Measurements from ENCODE around the gene PREB.

The PREB gene

DNA sequence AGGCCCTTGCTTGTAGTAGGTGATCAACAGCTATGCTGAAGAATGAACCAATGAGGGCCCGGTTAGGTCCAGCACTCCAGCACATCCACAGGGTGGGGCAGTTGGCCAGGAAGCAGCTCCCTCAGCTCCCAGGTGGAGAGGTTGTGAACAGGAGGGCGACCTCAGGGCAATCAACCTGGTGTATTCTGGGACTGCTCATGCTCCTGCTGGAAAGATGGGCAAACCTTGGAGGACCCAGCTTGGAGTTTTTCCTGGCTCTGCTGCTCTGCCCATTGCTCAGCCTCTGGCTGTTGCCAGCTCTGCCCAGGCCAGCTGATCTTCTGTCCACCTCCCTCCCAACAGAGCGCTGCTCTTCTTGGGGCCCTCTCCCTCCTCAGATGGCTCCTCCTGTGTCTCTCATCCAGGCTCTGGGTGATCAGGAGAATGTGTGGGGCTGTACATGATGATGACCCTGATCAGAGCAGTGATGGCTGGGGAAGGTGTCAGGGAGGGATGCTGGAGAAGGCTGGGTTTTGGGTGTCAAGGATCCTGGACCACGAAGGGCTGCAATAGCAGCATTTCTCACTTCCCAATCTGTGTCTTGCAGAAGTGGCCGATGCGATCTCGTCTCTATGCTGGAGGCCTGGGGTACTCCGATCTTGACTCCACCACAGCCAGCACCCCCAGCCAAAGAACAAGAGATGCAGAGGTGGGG is 17.8 kb upstream of the PREB start:
- DNase-seq: no peak

GRCh38 chr2:27150639-27151230 is 16.3 kb upstream of the PREB start:
- DNase-seq: no peak

- DNase-seq: no peak
Measured at GRCh38 chr2:27149570-27150405, 15.4 kb upstream of the PREB start.

DNA sequence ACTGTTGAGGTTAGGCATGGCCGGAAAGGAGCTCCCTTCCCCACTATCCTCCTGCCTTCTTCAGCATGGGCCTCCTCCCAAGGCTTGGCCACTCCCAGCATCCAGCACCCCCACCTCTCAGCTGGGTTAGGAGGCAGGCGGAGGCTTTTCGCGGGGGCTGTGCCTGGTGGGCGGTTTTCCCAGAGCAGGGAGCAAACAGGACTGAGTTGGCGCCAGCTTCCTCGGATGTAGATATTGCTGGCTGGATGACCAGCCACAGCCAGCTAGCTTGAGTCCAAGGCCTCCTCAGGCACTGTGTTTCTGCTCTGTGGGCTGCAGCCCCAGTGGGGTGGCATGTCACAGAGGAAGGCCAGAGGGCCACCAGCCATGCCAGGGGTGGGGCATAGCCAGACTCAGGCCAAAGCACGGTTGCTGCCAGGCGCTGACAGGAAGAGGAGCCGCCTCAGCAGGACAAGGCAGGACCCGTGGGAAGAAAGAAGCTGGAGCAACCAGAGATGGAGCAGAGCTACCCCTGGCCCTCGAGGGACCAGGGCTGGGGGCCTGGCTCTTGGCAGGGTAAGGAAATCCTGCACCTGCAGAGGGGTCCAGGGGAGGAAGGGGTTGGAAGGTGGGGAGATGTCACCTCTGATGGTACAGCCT is 14.5 kb upstream of the PREB start, which contains the start of gene TCF23:
Gene TCF23, plus strand, starts transcription at position 204 of the 639 bp plus-strand sequence. Its CDS starts 130 bp downstream, at position 334.
- no peak for DNase-seq

GRCh38 chr2:27147935-27148334 is 13.5 kb upstream of the PREB start:
- no peak for DNase-seq

- no peak for DNase-seq
Measured at GRCh38 chr2:27145682-27146081, 11.2 kb upstream of the PREB start.

DNA sequence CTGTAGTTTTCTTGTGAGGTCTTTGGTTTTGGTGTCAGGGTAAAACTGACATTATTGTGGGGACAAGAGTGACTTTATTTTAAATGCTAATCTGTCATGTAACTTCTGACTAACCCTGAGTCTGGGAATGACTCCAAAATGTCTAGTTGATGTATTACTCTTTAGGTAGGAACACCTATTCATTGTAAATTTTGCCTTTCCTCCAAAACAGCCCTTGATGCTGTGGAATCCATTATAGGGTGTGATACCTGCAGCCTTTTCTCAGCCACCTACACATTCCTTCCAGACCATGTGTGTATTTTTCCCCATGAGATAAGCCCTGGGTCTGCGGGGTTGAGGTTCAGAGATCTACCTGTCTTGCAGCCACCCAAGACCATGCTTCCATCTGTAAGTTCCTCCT is 8.8 kb upstream of the PREB start:
- no peak for DNase-seq

DNA sequence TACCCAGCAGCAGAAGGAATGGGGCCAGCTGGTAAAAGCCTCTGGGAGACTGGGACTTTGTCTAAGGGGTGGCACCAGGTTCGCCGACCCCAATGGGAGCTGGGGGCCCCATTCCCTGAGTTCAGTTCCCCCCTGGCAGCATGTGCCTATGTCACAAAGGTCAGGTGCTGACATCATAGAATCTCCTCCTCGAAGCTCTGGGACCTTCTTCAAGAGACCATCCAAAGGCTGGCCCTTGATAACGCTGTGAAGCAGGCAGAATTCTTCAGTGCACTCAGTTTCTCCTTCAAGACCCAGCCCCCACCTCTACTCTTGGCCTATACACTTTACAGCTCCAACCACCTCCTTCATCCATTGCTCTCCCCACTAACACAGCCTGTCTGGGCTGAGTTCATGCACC is 4.9 kb upstream of the PREB start, which contains the start of gene PRR30:
Gene PRR30, minus strand, starts transcription at position 101 of the 400 bp plus-strand sequence. CDS start 1,081 bp downstream, outside the sequence.
- no peak for DNase-seq

GRCh38 chr2:27138111-27138510 is 3.7 kb upstream of the PREB start:
- DNase-seq: no peak

GRCh38 chr2:27137322-27137935 is 3.0 kb upstream of the PREB start:
- DNase-seq: no peak

DNA sequence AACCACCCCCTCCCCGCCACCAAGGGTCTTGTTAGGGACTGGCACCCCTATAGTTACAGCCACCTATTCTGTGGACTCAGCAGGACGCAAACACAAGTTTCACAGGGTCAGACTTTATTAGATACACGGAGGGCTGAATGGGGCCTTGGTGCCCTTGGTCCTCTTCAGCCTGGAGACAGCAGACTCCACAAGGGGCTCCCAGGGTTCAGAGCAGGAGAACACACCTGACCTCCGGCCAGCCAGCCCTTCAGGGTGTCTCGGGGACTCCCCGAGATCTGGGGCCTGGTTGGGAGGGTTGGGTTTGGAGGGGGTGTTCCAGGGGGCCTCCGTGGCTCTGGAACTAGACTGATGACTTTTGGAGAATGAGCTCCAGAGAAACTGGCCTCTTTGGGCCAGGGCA is 2.3 kb upstream of the PREB start:
- no peak for DNase-seq

DNA sequence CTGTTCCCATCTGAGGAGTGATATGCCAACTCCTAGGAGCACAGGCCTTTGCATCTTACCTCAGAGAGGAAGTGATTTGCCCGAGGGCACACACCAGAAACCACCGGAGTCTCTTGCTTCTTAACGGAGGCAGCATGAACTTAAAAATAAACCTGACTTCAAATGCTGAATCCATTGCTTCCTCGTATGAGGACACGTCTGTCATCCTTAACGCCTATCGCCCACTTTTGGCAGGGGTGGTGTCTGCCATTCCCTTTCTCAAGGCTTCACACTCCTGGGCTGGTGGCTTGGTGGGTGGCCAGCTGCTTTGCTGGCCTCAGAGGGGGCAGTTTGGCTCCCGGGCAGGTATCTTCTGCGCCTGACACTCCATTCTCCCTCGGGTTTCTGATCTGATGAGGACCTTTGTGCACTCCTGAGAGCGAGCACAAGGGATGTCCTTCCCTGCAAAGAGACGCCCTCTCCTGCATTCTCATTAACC is 1.1 kb upstream of the PREB start:
- DNase-seq: no peak

DNA sequence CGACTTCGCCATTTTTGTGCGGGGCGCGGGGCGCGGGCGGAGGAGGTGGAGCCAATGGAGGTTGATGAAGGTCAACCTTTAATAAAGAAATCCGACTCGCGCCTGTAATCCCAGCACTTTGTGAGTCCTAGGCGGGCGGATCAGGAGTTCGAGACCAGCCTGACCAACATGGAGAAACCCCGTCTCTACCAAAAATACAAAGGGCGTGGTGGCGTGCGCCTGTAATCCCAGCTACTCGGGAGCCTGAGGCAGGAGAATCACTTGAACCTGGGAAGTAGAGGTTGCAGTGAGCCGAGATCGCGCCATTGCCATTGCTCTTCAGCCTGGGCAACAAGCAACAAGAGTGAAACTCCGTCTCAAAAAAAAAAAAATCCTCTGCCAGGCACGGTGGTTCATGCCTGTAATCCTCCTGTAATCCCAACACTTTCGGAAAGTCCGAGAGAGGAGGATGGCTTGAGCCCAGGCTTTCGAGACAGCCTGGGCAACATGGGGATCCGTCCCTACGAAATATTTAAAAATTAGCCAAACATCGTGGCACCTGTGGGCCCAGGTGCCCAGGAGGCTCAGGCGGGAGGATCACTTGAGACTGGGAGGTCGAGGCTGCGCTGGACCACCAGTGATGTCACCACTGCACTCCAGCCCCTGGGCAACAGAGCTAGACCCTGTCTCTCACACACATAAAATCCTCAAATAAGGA is 493 bp upstream of the PREB start:
- no peak for DNase-seq

DNA sequence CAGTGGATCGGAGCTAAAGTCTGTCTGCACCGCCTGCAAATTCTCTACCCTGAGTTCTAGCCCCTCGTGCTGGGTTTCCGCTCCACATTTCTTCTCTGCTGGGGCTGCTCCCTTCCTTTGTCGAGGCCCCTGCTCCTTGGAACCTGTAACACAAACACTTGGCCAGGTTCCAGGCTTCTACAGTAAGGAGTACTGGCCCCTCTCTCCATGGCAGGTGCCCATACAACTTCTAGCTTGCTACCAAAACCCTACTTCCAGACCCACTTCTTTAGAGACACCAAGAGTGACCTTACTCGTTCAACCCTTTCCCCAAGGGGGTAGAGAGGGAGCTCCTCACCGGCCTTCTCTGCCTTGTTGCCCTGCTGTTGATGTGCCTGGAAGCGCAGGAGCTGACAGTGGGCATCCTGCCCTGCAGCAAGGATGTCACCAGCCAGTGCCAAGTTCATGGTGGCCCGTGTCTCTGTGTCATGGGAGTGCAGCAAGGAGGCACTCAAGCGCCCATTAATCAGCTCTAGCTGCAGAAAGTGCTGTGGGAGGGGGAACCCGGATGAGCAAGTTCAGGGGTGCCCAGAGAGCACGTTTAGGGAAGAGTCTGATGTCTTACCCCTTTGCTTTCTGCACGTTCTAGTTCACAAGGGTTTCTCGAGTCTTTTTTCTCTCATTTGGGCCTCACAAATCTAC is 1.1 kb downstream of the PREB start:
- DNase-seq: no peak

DNA sequence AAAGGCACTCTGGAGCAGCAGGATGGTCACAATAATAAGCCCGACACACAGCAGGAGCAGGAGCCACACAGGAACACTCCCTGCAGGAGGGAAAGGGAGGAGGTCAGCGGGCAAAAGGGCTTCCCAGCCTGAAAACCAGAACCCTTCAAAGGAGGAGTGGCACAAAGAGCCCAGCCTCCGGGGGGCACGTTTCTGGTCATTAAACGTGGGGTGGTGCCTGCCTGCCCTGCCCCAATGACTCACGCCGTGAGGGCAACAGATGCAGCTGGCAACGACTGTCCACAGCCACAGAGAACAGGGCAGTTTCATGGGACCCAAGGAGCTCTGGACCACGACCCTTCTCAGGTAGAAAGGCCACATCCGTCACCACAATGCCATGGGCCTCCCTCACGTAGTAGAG is 3.0 kb downstream of the PREB start:
- no peak for DNase-seq

DNA sequence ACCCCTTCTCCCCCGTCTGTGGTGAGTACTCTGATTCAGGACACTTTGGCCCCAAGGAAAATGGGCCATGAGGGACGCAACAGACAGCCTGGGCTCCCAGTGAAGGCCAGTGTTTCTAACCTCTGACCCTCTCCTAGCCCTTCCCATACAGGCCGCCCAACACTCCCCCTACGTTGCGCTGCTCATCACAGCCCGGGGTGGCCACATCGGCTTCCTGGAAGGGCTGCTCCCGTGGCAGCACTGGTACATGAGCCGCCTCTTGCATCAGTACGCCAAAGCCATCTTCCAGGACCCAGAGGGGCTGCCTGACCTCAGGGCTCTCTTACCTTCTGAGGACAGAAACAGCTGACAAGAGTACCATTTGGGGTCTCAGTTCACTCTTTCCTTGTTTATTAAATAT is 4.0 kb downstream of the PREB start:
- DNase-seq: no peak

- no peak for DNase-seq
Measured at GRCh38 chr2:27128668-27129571, 5.5 kb downstream of the PREB start.

GRCh38 chr2:27127883-27128667 is 6.4 kb downstream of the PREB start:
- DNase-seq: no peak

DNA sequence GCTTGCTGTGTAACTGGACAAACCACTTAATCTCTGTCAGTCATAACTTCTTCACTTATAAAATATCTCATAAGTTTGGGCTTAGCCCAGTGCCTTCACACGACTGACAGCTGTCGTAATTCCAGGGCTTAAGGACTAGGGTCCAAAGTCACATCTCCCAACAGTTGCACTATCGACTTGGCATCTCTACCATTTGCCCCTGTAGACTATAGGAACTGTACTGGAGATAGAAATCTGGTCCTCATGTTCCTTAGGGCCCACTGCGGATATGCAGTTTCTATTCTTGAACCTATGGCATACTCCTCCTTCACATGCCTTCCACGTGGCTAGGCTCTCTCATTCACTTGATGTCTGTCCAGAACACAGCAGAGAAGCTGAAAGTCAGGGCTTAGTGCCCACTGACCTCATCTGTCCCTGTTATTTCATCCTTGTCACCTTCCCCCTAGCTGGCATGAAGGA is 8.2 kb downstream of the PREB start:
- no peak for DNase-seq

Measured in NCI-H748 treated with DMSO at 0.1 percent for 48 hours (cell line).